H1 (cell line): Measurements from ENCODE around the gene GNB5. TPM values are rescaled to one million over a fixed set of nuclear protein-coding genes. Genes with fewer than 3 reads are reported as not detected.
A peak's percentile ranks its signal among the peaks of the same experiment; 100 is the strongest.

Experiments used
- CTCF ChIA-PET: fragments of 300-600 bp; sonication (Branson Sonifier 250); formaldehyde crosslinking; loops from one replicate; lab custom pipeline; 2021; ENCODE audit not compliant: partially characterized antibody; lab: Charles Lee
- POLR2A ChIA-PET: fragments of 300-600 bp; sonication (Branson Sonifier 250); formaldehyde crosslinking; loops from one replicate; lab custom pipeline; 2021; ENCODE audit warnings: inconsistent platforms; ENCODE audit not compliant: partially characterized antibody; lab: Charles Lee
- DNase-seq, 2 experiments: peaks; one replicate each; pipeline versions ENCODE4 v3.0.0 to v3.0.0-alpha.2; 2010 to 2022; ENCODE audit warnings: low spot score in 2 of 2, low read depth in 1 of 2, mixed read lengths in 1 of 2
- FAIRE-seq: peaks from 2 replicates; lab custom pipeline; 2011; peaks lifted over from hg19 to GRCh38; lab: Jason Lieb, UNC
- H2AFZ ChIP-seq: 2 replicates; pipeline ENCODE4 v1.8.1; 2012; ENCODE audit warnings: low read length, inconsistent platforms
- H2AK5ac ChIP-seq: 2 replicates; pipeline ENCODE4 v1.6.1; 2013; ENCODE audit warnings: low read depth, low read length
- H2BK120ac ChIP-seq: replicated peaks from 2 replicates; pipeline ENCODE3; 2013; ENCODE audit warnings: low read depth, low read length, inconsistent platforms
- H2BK12ac ChIP-seq: 2 replicates; pipeline ENCODE4 v1.6.1; 2013; ENCODE audit warnings: low read depth, low read length
- H2BK15ac ChIP-seq: 2 replicates; pipeline ENCODE4 v1.6.1; 2013; ENCODE audit warnings: low read length
- H2BK20ac ChIP-seq: 2 replicates; pipeline ENCODE4 v1.6.1; 2013; ENCODE audit warnings: low read length
- H2BK5ac ChIP-seq: 2 replicates; pipeline ENCODE4 v1.6.1; 2013; ENCODE audit warnings: low read depth, low read length
- H3K14ac ChIP-seq: 2 replicates; pipeline ENCODE4 v1.6.1; 2013; ENCODE audit warnings: inconsistent platforms; ENCODE audit not compliant: insufficient read length
- H3K18ac ChIP-seq: 2 replicates; pipeline ENCODE4 v1.6.1; 2013; ENCODE audit warnings: low read length; ENCODE audit errors: extremely low read depth
- H3K23ac ChIP-seq: 2 replicates; pipeline ENCODE4 v1.6.1; 2013; ENCODE audit warnings: inconsistent platforms; ENCODE audit not compliant: insufficient read length
- H3K23me2 ChIP-seq: 2 replicates; pipeline ENCODE4 v1.6.1; 2013; ENCODE audit warnings: low read depth, low read length
- H3K27ac ChIP-seq: 2 replicates; pipeline ENCODE4 v1.6.1; 2011; ENCODE audit warnings: low read depth, low read length, inconsistent platforms
- H3K27me3 ChIP-seq, 4 experiments: replicated peaks in 1 of 4; 1 replicate in 1 of 4; 2 replicates in 3 of 4; pipeline versions ENCODE4 v1.6.1 to v1.8.1; 2011 to 2013; ENCODE audit warnings: low read length in 3 of 4, mild to moderate bottlenecking in 3 of 4, inconsistent platforms in 2 of 4, mixed read lengths in 2 of 4, moderate library complexity in 1 of 4; ENCODE audit not compliant: control insufficient read depth in 3 of 4, insufficient read depth in 3 of 4; ENCODE audit errors: extremely low read depth in 1 of 4
- H3K36me3 ChIP-seq, 4 experiments: 2 replicates each; pipeline versions ENCODE4 v1.6.1 to v1.8.1; 2011 to 2013; ENCODE audit warnings: mild to moderate bottlenecking in 4 of 4, low read length in 3 of 4, moderate library complexity in 2 of 4, control low read depth in 1 of 4, inconsistent platforms in 1 of 4; ENCODE audit not compliant: insufficient read depth in 4 of 4, control insufficient read depth in 2 of 4
- H3K4ac ChIP-seq: replicated peaks from 2 replicates; pipeline ENCODE3; 2013; ENCODE audit warnings: low read length, low read depth, mixed read lengths, inconsistent platforms; ENCODE audit not compliant: insufficient read length
- H3K4me1 ChIP-seq, 4 experiments: replicated peaks in 1 of 4; 1 replicate in 1 of 4; 2 replicates in 3 of 4; pipeline versions ENCODE4 v1.6.1 to v1.8.1; 2011 to 2013; ENCODE audit warnings: low read length in 3 of 4, inconsistent platforms in 2 of 4, mixed read lengths in 1 of 4; ENCODE audit not compliant: insufficient read depth in 4 of 4, control insufficient read depth in 3 of 4
- H3K4me2 ChIP-seq, 2 experiments: 2 replicates each; pipeline versions ENCODE4 v1.6.1 to v1.8.1; 2011 to 2013; ENCODE audit warnings: low read depth in 2 of 2, low read length in 2 of 2, control low read depth in 1 of 2, inconsistent platforms in 1 of 2, mild to moderate bottlenecking in 1 of 2; ENCODE audit not compliant: insufficient read depth in 1 of 2
- H3K4me3 ChIP-seq, 4 experiments: fragments of 200-600, 300-600 bp in 1 of 4; sonication (generic), shearing (Covaris generic), sonication (Bioruptor Twin) in 1 of 4; 2 replicates each; pipeline versions ENCODE4 v1.5.1 to v1.8.1; 2011 to 2016; ENCODE audit warnings: low read length in 4 of 4, low read depth in 3 of 4, control low read depth in 2 of 4, inconsistent platforms in 2 of 4, mild to moderate bottlenecking in 2 of 4, mixed read lengths in 1 of 4, moderate library complexity in 1 of 4; ENCODE audit not compliant: insufficient read depth in 2 of 4; ENCODE audit errors: extremely low read depth in 1 of 4
- H3K56ac ChIP-seq: replicated peaks from 2 replicates; pipeline ENCODE3; 2013; ENCODE audit warnings: low read depth, mild to moderate bottlenecking, mixed read lengths, low read length, inconsistent platforms; ENCODE audit not compliant: insufficient read length
- H3K79me1 ChIP-seq: 2 replicates; pipeline ENCODE4 v1.6.1; 2013; ENCODE audit warnings: low read depth, low read length, control low read depth
- H3K79me2 ChIP-seq, 2 experiments: 2 replicates each; pipeline versions ENCODE4 v1.6.1 to v1.8.1; 2012 to 2013; ENCODE audit warnings: low read length in 2 of 2, mild to moderate bottlenecking in 2 of 2, inconsistent platforms in 1 of 2; ENCODE audit not compliant: insufficient read depth in 2 of 2, control insufficient read depth in 1 of 2
- H3K9ac ChIP-seq, 4 experiments: replicated peaks in 1 of 4; 1 replicate in 1 of 4; 2 replicates in 3 of 4; pipeline versions ENCODE4 v1.6.1 to v1.8.1; 2011 to 2013; ENCODE audit warnings: low read depth in 3 of 4, low read length in 3 of 4, control low read depth in 2 of 4, mild to moderate bottlenecking in 2 of 4, moderate library complexity in 2 of 4, inconsistent platforms in 1 of 4; ENCODE audit errors: extremely low read depth in 1 of 4
- H3K9me3 ChIP-seq, 2 experiments: 2 replicates each; pipeline versions ENCODE4 v1.6.1 to v1.8.1; 2012 to 2013; ENCODE audit warnings: mild to moderate bottlenecking in 2 of 2, moderate library complexity in 2 of 2, control low read depth in 1 of 2, inconsistent platforms in 1 of 2, low read depth in 1 of 2, low read length in 1 of 2, mixed read lengths in 1 of 2; ENCODE audit not compliant: insufficient read depth in 2 of 2
- H4K20me1 ChIP-seq, 2 experiments: replicated peaks in 1 of 2; 2 replicates each; pipeline versions ENCODE3 to v1.8.1; 2011 to 2013; ENCODE audit warnings: inconsistent platforms in 2 of 2, low read length in 2 of 2, mild to moderate bottlenecking in 1 of 2; ENCODE audit not compliant: insufficient read depth in 2 of 2, control insufficient read depth in 1 of 2
- H4K5ac ChIP-seq: 2 replicates; pipeline ENCODE4 v1.6.1; 2013; ENCODE audit warnings: low read length, low read depth, mixed read lengths, inconsistent platforms; ENCODE audit not compliant: insufficient read length
- H4K8ac ChIP-seq: 2 replicates; pipeline ENCODE4 v1.8.0; 2013; ENCODE audit warnings: mild to moderate bottlenecking, moderate library complexity, low read length, inconsistent platforms; ENCODE audit not compliant: insufficient read depth; ENCODE audit errors: extremely low read depth
- H4K91ac ChIP-seq: replicated peaks from 2 replicates; pipeline ENCODE3; 2013; ENCODE audit warnings: low read length, mixed read lengths, inconsistent platforms; ENCODE audit not compliant: insufficient read length
- FOSL1 ChIP-seq: IDR thresholded peaks from 2 replicates; pipeline ENCODE4 v1.6.1; 2011; ENCODE audit warnings: mild to moderate bottlenecking, low read depth, low read length, moderate library complexity; ENCODE audit not compliant: insufficient read depth
- HDAC2 ChIP-seq, 2 experiments: fragments of 300-600 bp in 1 of 2; sonication (generic) in 1 of 2; IDR thresholded peaks; 2 replicates each; pipeline ENCODE4 v1.6.1; 2011 to 2012; ENCODE audit warnings: low read depth in 2 of 2, low read length in 2 of 2, mild to moderate bottlenecking in 2 of 2, moderate library complexity in 2 of 2, borderline replicate concordance in 1 of 2, inconsistent platforms in 1 of 2
- JUN ChIP-seq: IDR thresholded peaks from 2 replicates; pipeline ENCODE4 v1.6.1; 2011; ENCODE audit warnings: low read depth, mild to moderate bottlenecking, improper control_type of control experiment, low read length
- NANOG ChIP-seq: IDR thresholded peaks from 2 replicates; pipeline ENCODE4 v1.6.1; 2011; ENCODE audit warnings: low read length, low read depth, mild to moderate bottlenecking, inconsistent platforms; ENCODE audit not compliant: insufficient read depth, poor library complexity, severe bottlenecking
- WGBS, 2 experiments: shearing (Covaris generic) in 1 of 2; methylation state at CpG; one replicate each; pipeline versions ENCODE4 v1.1.6 to v1.1.7; 2013 to 2015; ENCODE audit warnings: low lambda C conversion rate in 2 of 2, mixed read lengths in 2 of 2, inconsistent platforms in 1 of 2, low coverage in 1 of 2, missing lambda C conversion rate in 1 of 2; ENCODE audit not compliant: insufficient replicate concordance in 2 of 2, insufficient coverage in 1 of 2, insufficient read length in 1 of 2; ENCODE audit errors: extremely low coverage in 1 of 2, missing lambda C conversion rate in 1 of 2; 5-methylcytosine and 5-hydroxymethylcytosine counted together
- polyA plus RNA-seq, 7 experiments: library from polyadenylated mRNA; depleted of rRNA in 3 of 7; stranded (reverse) in 5 of 7; unstranded in 2 of 7; fragments of >200 nt in 5 of 7; fragments of 200-250 nt in 2 of 7; gene quantifications; 1 replicate in 5 of 7; 2 replicates in 1 of 7; 4 replicates in 1 of 7; pipeline versions ENCODE4 v1.2.1 to v1.2.3, GENCODE V29; 2011 to 2013; ENCODE audit warnings: missing spikeins in 2 of 7, mixed read lengths in 2 of 7
- total RNA-seq: library from RNA; stranded (reverse); fragmentation: NEBNext Ultra II Directional; extraction: Animal tissue kit (Norgen Biotek cat#: 25700); gene quantifications from 2 replicates; pipeline ENCODE4 v1.2.1, GENCODE V29; 2021

The GNB5 gene
- total and polyA plus RNA-seq, 2 of the 8 experiments (the other 6 are each of a cell fraction or from before 2014, with no cell fraction given), result 21.7 to 42.5 TPM

GRCh38 chr15:52180851-52181450, 10.2 kb downstream of the GNB5 start:
- Histone ChIP-seq H3K9me3 (no peaks in the 10 kb centered on the region), H2AFZ (peak overlapping the region; percentile 43; the same call in 1 of the 2 replicates), H4K8ac (no peak overlapping the region), H3K56ac (no peak overlapping the region), H2AK5ac (no peak overlapping the region), H4K20me1 (peaks cover 0 to 1% of the 10 kb centered on the region in 2 experiments), H2BK15ac (no peak overlapping the region), H3K4me3 (peak overlapping the region; percentile 63 to 98 (median 81); a peak in 7 of 8 replicates), H3K9ac (no peak overlapping the region; a peak in 1 of 7 replicates), H2BK20ac (no peak overlapping the region), H2BK120ac (no peak overlapping the region), H3K4me2 (peak overlapping the region; percentile 91 to 99), H3K18ac (no peak overlapping the region), H3K79me2 (peaks cover 0 to 20% of the 10 kb centered on the region in 2 experiments; a peak in 1 of 4 replicates), H4K91ac (no peak overlapping the region), H4K5ac (no peak overlapping the region), H3K14ac (no peak overlapping the region), H2BK12ac (no peak overlapping the region), H3K27me3 (peaks cover 0 to 8% (median 7%) of the 10 kb centered on the region in 4 experiments; a peak in 4 of 7 replicates), H3K4me1 (peaks cover 1 to 9% (median 3%) of the 10 kb centered on the region in 4 experiments; a peak in 4 of 7 replicates), H3K36me3 (no peaks in the 10 kb centered on the region), H3K23me2 (peaks cover 15% of the 10 kb centered on the region), H3K27ac (no peak overlapping the region), H3K79me1 (peaks cover 3% of the 10 kb centered on the region; the same call in 1 of the 2 replicates), H3K23ac (no peak overlapping the region), H3K4ac (no peak overlapping the region)
- DNase-seq, result no peak
- WGBS, 2 experiments, result 87% methylated on average over 10 of the region's 10 CpGs; no CpG with 5 or more reads in 1 of the 2 experiments
- POLR2A ChIA-PET, result interaction anchor here (0.5 to 1.9 kb wide), 3 partner anchors 10 to 48 kb away, joined by 3 to 9 read pairs (median 9); no protein-coding TSS in a partner anchor
- FAIRE-seq, result no peak
- CTCF ChIA-PET, result interaction anchor here (0.6 to 11.2 kb wide), 2 partner anchors 17 to 118 kb away, joined by 4 to 95 read pairs; no protein-coding TSS in a partner anchor
- TF ChIP-seq JUN (no peak), FOSL1 (no peak), NANOG (no peak), HDAC2 (IDR thresholded peaks at IDR 0.05; ENCODE audit: borderline replicate concordance in 1 of 2, low read depth in 2 of 2, low read length in 2 of 2) (no peak)
- TF ChIP-seq, all 59 proteins: peak for 0
- H2BK5ac ChIP-seq, result no peak overlapping the region
